ENCODE results near the gene P3H2. TPM values are rescaled to one million over a fixed set of nuclear protein-coding genes. Genes with fewer than 3 reads are reported as not detected.
"Not testable (repeated sequence)": the region's sequence is repeated elsewhere in the genome, so short reads cannot be mapped to it uniquely, and the experiment has no call there.

Gene P3H2
- total RNA-seq, 2 donors from 2014 or later: not detected

GRCh38 chr3:190094160-190094718 is 26.5 kb downstream of the P3H2 start:
- no peak overlapping the region for H3K27ac Mint-ChIP-seq
- DNase-seq (no peak), ATAC-seq (no peak)
- H3K9me3 ChIP-seq (ENCODE audit: control insufficient read depth, low read length, poor library complexity, severe bottlenecking): no peaks in the 10 kb centered on the region
- no peaks in the 10 kb centered on the region for H3K4me1 Mint-ChIP-seq
- no peak overlapping the region for H3K4me3 Mint-ChIP-seq
- H3K27me3 Mint-ChIP-seq: no peaks in the 10 kb centered on the region
- H3K36me3 Mint-ChIP-seq (ENCODE audit: low read depth): no peaks in the 10 kb centered on the region

GRCh38 chr3:190092250-190092649 is 28.4 kb downstream of the P3H2 start:
- no peak overlapping the region for H3K4me3 Mint-ChIP-seq
- H3K4me1 Mint-ChIP-seq: no peaks in the 10 kb centered on the region
- ATAC-seq (no peak), DNase-seq (no peak)
- H3K36me3 Mint-ChIP-seq (ENCODE audit: low read depth): no peaks in the 10 kb centered on the region
- no peaks in the 10 kb centered on the region for H3K27me3 Mint-ChIP-seq
- no peaks in the 10 kb centered on the region for H3K9me3 ChIP-seq (ENCODE audit: control insufficient read depth, low read length, poor library complexity, severe bottlenecking)
- H3K27ac Mint-ChIP-seq: no peak overlapping the region

GRCh38 chr3:190089711-190090110 is 31.0 kb downstream of the P3H2 start:
- no peaks in the 10 kb centered on the region for H3K9me3 ChIP-seq (ENCODE audit: control insufficient read depth, low read length, poor library complexity, severe bottlenecking)
- Mint-ChIP-seq H3K27me3 (no peaks in the 10 kb centered on the region), H3K36me3 (ENCODE audit: low read depth) (no peaks in the 10 kb centered on the region), H3K27ac (no peak overlapping the region), H3K4me1 (no peaks in the 10 kb centered on the region), H3K4me3 (no peak overlapping the region)
- no peak for ATAC-seq
- DNase-seq: no peak

- ATAC-seq (no peak), DNase-seq (no peak)
- no peaks in the 10 kb centered on the region for H3K36me3 Mint-ChIP-seq (ENCODE audit: low read depth)
- H3K27ac Mint-ChIP-seq: no peak overlapping the region
- no peak overlapping the region for H3K4me3 Mint-ChIP-seq
- H3K27me3 Mint-ChIP-seq: no peaks in the 10 kb centered on the region
- H3K9me3 ChIP-seq (ENCODE audit: control insufficient read depth, low read length, poor library complexity, severe bottlenecking): no peaks in the 10 kb centered on the region
- no peaks in the 10 kb centered on the region for H3K4me1 Mint-ChIP-seq
These were observed 31.8 kb downstream of the P3H2 start for GRCh38 chr3:190088890-190089289.

- no peaks in the 10 kb centered on the region for H3K4me1 Mint-ChIP-seq
- ATAC-seq: no peak
- DNase-seq: no peak
- no peak overlapping the region for H3K27ac Mint-ChIP-seq
- no peaks in the 10 kb centered on the region for H3K9me3 ChIP-seq (ENCODE audit: control insufficient read depth, low read length, poor library complexity, severe bottlenecking)
- no peak overlapping the region for H3K4me3 Mint-ChIP-seq
- no peaks in the 10 kb centered on the region for H3K36me3 Mint-ChIP-seq (ENCODE audit: low read depth)
- H3K27me3 Mint-ChIP-seq: no peaks in the 10 kb centered on the region
These were observed 34.5 kb downstream of the P3H2 start for GRCh38 chr3:190086191-190086590.

GRCh38 chr3:190084983-190085382 is 35.7 kb downstream of the P3H2 start:
- H3K4me3 Mint-ChIP-seq: no peak overlapping the region
- H3K27me3 Mint-ChIP-seq: peaks cover 6% of the 10 kb centered on the region
- ATAC-seq (no peak), DNase-seq (no peak)
- H3K27ac Mint-ChIP-seq: no peak overlapping the region
- no peaks in the 10 kb centered on the region for H3K36me3 Mint-ChIP-seq (ENCODE audit: low read depth)
- no peaks in the 10 kb centered on the region for H3K4me1 Mint-ChIP-seq
- H3K9me3 ChIP-seq (ENCODE audit: control insufficient read depth, low read length, poor library complexity, severe bottlenecking): no peaks in the 10 kb centered on the region

- H3K4me1 Mint-ChIP-seq: no peaks in the 10 kb centered on the region
- ATAC-seq (no peak), DNase-seq (no peak)
- H3K27ac Mint-ChIP-seq: no peak overlapping the region
- H3K4me3 Mint-ChIP-seq: no peak overlapping the region
- no peaks in the 10 kb centered on the region for H3K9me3 ChIP-seq (ENCODE audit: control insufficient read depth, low read length, poor library complexity, severe bottlenecking)
- H3K36me3 Mint-ChIP-seq (ENCODE audit: low read depth): no peaks in the 10 kb centered on the region
- peaks cover 9% of the 10 kb centered on the region for H3K27me3 Mint-ChIP-seq
These were observed 37.1 kb downstream of the P3H2 start for GRCh38 chr3:190083635-190084034.

- Mint-ChIP-seq H3K4me1 (no peaks in the 10 kb centered on the region), H3K27ac (no peak overlapping the region), H3K36me3 (ENCODE audit: low read depth) (no peaks in the 10 kb centered on the region), H3K27me3 (peaks cover 18% of the 10 kb centered on the region), H3K4me3 (no peak overlapping the region)
- no peaks in the 10 kb centered on the region for H3K9me3 ChIP-seq (ENCODE audit: control insufficient read depth, low read length, poor library complexity, severe bottlenecking)
- no peak for DNase-seq
- ATAC-seq: no peak
These were observed 39.3 kb downstream of the P3H2 start for GRCh38 chr3:190081389-190081788.

GRCh38 chr3:190079173-190079572 is 41.5 kb downstream of the P3H2 start:
- DNase-seq; H3K9me3 ChIP-seq (ENCODE audit: control insufficient read depth, low read length, poor library complexity, severe bottlenecking); ATAC-seq; H3K27ac Mint-ChIP-seq; H3K4me1 Mint-ChIP-seq; H3K4me3 Mint-ChIP-seq; H3K36me3 Mint-ChIP-seq (ENCODE audit: low read depth): not testable (repeated sequence)
- peaks cover 35% of the 10 kb centered on the region for H3K27me3 Mint-ChIP-seq

- Mint-ChIP-seq H3K27me3 (peaks cover 43% of the 10 kb centered on the region), H3K36me3 (ENCODE audit: low read depth) (peaks cover 2% of the 10 kb centered on the region), H3K4me1 (no peaks in the 10 kb centered on the region), H3K27ac (no peak overlapping the region), H3K4me3 (no peak overlapping the region)
- ATAC-seq (no peak), DNase-seq (no peak)
- H3K9me3 ChIP-seq (ENCODE audit: control insufficient read depth, low read length, poor library complexity, severe bottlenecking): no peaks in the 10 kb centered on the region
These were observed 43.2 kb downstream of the P3H2 start for GRCh38 chr3:190077395-190078045.

- no peaks in the 10 kb centered on the region for H3K4me1 Mint-ChIP-seq
- H3K4me3 Mint-ChIP-seq: no peak overlapping the region
- peaks cover 45% of the 10 kb centered on the region for H3K27me3 Mint-ChIP-seq
- no peak for ATAC-seq
- no peaks in the 10 kb centered on the region for H3K9me3 ChIP-seq (ENCODE audit: control insufficient read depth, low read length, poor library complexity, severe bottlenecking)
- no peak overlapping the region for H3K27ac Mint-ChIP-seq
- H3K36me3 Mint-ChIP-seq (ENCODE audit: low read depth): peaks cover 2% of the 10 kb centered on the region
- no peak for DNase-seq
These were observed 43.9 kb downstream of the P3H2 start for GRCh38 chr3:190076601-190077394.

GRCh38 chr3:190076136-190076535 is 44.6 kb downstream of the P3H2 start:
- Mint-ChIP-seq H3K27me3 (peaks cover 50% of the 10 kb centered on the region), H3K27ac (no peak overlapping the region), H3K4me1 (no peaks in the 10 kb centered on the region), H3K4me3 (no peak overlapping the region), H3K36me3 (ENCODE audit: low read depth) (peaks cover 2% of the 10 kb centered on the region)
- ATAC-seq: no peak
- H3K9me3 ChIP-seq (ENCODE audit: control insufficient read depth, low read length, poor library complexity, severe bottlenecking): no peaks in the 10 kb centered on the region
- no peak for DNase-seq

- no peaks in the 10 kb centered on the region for H3K4me1 Mint-ChIP-seq
- no peaks in the 10 kb centered on the region for H3K9me3 ChIP-seq (ENCODE audit: control insufficient read depth, low read length, poor library complexity, severe bottlenecking)
These were observed 45.9 kb downstream of the P3H2 start for GRCh38 chr3:190074817-190075216.

More at GRCh38 chr3:190074817-190075216, 45.9 kb downstream of the P3H2 start:
- no peak for DNase-seq
- Mint-ChIP-seq H3K36me3 (ENCODE audit: low read depth) (peaks cover 2% of the 10 kb centered on the region), H3K27ac (no peak overlapping the region), H3K27me3 (peaks cover 42% of the 10 kb centered on the region), H3K4me3 (no peak overlapping the region)
- no peak for ATAC-seq
